ENCODE measurements around the gene ADCY4.
A peak's percentile ranks its signal among the peaks of the same experiment; 100 is the strongest.

Gene ADCY4

DNA sequence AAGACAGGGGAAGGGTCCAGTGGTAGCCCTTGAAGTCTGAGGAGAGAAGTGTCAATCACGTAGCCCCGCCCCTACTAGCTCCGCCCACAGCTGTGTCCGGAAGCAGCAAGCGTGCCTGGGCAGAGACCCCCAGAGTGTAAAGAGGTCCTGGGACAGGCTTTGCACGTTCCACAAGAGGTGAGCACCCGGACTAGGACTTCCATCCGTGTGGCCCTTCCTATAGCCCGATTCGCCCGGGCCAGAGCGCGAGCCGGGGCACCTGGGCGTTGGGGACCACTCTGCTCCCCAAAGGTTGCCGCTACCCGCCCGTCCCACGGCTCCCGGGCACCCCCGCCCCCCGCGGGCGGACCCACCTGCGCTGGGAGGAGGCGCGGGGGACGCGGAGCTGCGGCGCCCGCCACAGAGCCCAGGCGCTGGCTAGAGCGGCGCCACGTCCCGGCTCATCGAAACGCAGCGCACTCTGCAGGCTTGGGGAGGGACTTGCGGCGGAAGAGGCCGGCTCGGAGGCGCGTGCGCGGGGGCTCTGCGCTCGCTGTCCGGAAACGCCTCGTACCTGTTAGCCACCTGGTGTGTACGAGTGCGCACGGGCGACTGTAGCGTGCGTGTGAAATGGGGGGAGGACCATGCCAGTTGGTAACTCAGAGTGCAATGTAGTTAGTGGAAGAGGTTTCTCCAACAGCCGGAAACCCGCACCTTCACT is 63.6 kb downstream of the ADCY4 start, which contains the start of gene RABGGTA:
TSS of gene RABGGTA (minus strand) at position 464 of the 700 bp plus-strand sequence. CDS start 482 bp downstream, outside the sequence.
- DNase-seq, result peak; percentile 77

DNA sequence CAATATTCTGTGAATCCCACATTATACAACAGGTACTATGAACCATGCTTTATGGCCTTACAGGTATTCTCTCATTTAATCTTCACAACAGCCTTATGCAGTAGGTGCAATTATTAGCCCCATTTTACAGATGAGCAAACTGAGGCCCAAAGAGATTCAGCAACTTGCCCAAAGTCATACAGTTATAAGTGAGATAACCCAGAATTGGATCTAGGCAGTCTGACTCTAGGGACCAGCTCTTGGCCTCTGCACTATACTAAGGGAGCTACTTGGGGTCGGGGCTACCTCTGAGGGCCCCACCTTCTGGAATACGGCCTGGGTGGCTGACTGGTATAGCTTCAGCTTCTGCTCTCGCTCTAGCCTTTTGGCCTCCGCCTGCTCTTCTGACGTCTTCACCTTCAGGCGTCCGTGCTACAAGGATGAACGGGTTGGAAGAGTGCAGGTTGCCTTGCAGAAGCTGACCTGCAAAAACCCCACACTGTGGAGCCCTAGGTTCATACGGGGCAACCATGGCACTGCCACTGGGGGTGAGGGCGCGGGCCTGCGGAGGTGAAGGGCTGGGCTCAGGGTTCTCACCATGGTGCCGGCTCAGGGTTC is 64.2 kb downstream of the ADCY4 start:
- no peak for DNase-seq

DNA sequence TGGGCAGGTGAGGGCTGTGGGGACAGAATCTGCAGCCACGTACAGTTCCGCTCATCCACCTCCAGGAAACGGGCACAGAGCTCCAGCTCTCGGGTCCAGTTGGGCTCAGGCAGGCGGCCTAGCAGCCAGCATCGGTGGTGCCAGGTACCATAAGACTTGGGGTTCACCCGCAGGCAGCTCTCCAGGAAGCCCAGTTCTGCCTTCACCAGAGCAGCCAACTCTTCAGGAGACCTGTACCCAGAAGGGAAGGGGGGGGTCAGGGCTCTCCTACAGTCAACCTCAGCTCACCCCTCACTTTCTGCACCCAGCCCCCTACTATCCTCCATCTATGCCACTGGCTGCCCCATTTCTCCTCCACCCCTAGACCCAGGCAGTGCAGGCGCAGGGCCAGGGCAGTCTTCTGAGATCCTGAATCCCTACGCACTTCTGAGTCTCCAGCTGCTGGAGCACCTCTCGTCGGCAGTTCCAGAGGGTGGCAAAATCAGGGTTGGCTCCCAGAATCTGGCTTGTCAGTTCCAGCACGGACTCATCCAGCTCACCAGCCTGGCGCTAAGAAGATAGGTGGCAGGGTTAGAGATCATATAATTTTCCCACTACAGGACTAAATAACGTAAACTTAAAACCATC is 64.8 kb downstream of the ADCY4 start:
- no peak for DNase-seq

DNA sequence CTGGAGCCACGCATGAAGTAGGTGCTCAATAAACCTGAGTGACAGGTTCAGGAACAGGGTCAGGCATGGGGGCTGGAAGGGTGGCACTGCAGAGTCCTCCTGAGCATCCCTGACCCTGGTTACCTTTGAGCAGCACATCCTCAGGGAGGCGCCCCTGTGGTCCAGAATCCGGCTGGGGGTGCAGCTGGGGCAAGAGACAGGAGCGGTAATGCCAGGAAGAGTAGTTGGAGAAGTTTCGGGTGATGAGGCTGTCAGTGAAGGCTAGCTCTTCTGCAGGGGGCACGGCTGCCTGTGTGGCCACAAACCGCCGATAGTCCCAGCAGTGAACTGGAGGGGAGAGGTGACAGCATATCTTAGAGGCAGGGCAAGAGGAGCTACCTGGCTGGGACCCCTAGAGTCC is 65.5 kb downstream of the ADCY4 start:
- DNase-seq, result no peak
